ENCODE results near the gene RELA. TPM values are rescaled to one million over a fixed set of nuclear protein-coding genes. Genes with fewer than 3 reads are reported as not detected.

RELA gene
- polyA plus RNA-seq, 3 donors: 21.3 to 67.9 (median 30.9) TPM

GRCh38 chr11:65627202-65627601 is 35.5 kb downstream of the RELA start:
- peaks cover 6% of the 10 kb centered on the region for H3K4me1 Mint-ChIP-seq
- no peak for DNase-seq
- 98% methylated on average over 13 of the region's 13 CpGs for WGBS (ENCODE audit: insufficient coverage)
- H3K27me3 Mint-ChIP-seq (ENCODE audit: low read depth in 3 of 3): no peaks in the 10 kb centered on the region
- H3K27ac Mint-ChIP-seq: peak overlapping the region in 1 of 7 donors; percentile 36
- Histone ChIP-seq H3K4me1 (ENCODE audit: control insufficient read depth in 1 of 2, insufficient read depth in 2 of 2, low read length in 2 of 2) (peaks cover 3 to 7% of the 10 kb centered on the region in 2 donors), H3K79me2 (ENCODE audit: insufficient read depth, low read length) (peaks cover 5% of the 10 kb centered on the region), H3K36me3 (replicated peaks in 1 of 2; ENCODE audit: control insufficient read depth in 1 of 2, insufficient read depth in 2 of 2, low read length in 2 of 2) (peaks cover 89 to 91% of the 10 kb centered on the region in 2 donors), H3K4me2 (replicated peaks; ENCODE audit: extremely low read depth, low read length, poor library complexity, severe bottlenecking) (no peak overlapping the region), H3K4me3 (replicated peaks in 1 of 3; ENCODE audit: low read depth in 2 of 3, low read length in 3 of 3) (no peak overlapping the region), H3K27me3 (ENCODE audit: control insufficient read depth in 2 of 2, insufficient read depth in 2 of 2, low read length in 2 of 2) (no peaks in the 10 kb centered on the region), H4K20me1 (ENCODE audit: insufficient read depth, low read length) (peaks cover 49% of the 10 kb centered on the region), H3K9ac (ENCODE audit: insufficient read depth, low read length, poor library complexity, severe bottlenecking) (no peak overlapping the region), H2AFZ (ENCODE audit: insufficient read depth, low read depth, low read length, poor library complexity, severe bottlenecking) (no peak overlapping the region), H3K27ac (ENCODE audit: low read depth in 1 of 2, low read length in 2 of 2) (peak overlapping the region in 1 of 2 donors; percentile 36), H3K9me3 (replicated peaks in 1 of 2; ENCODE audit: control insufficient read depth in 1 of 2, insufficient read depth in 1 of 2, low read length in 2 of 2) (no peaks in the 10 kb centered on the region)
- intact Hi-C loops (cut with micrococcal nuclease): loop anchor here (2.0 to 10.0 kb wide), 5 partner anchors 35 to 368 kb away; partner anchors contain the start of gene RELA (in 1 of the 2)
- TF ChIP-seq CTCF (IDR thresholded peaks at IDR 0.05): no peak
- no peaks in the 10 kb centered on the region for H3K9me3 Mint-ChIP-seq
- H3K4me3 Mint-ChIP-seq: no peak overlapping the region
- peaks cover 66 to 91% of the 10 kb centered on the region in 2 donors for H3K36me3 Mint-ChIP-seq

GRCh38 chr11:65625628-65626342 is 36.9 kb downstream of the RELA start:
- H3K79me2 ChIP-seq (ENCODE audit: insufficient read depth, low read length): peaks cover 13% of the 10 kb centered on the region
- H3K4me1 ChIP-seq (ENCODE audit: control insufficient read depth in 1 of 2, insufficient read depth in 2 of 2, low read length in 2 of 2): peaks cover 3 to 7% of the 10 kb centered on the region in 2 donors
- 67% methylated on average over 29 of the region's 30 CpGs for WGBS (ENCODE audit: insufficient coverage)
- H3K9ac ChIP-seq (ENCODE audit: insufficient read depth, low read length, poor library complexity, severe bottlenecking): no peak overlapping the region
- no peak overlapping the region for H3K4me2 ChIP-seq (replicated peaks; ENCODE audit: extremely low read depth, low read length, poor library complexity, severe bottlenecking)
- peak; percentile 72 to 78 (median 77) for DNase-seq
- H3K27me3 ChIP-seq (ENCODE audit: control insufficient read depth in 2 of 2, insufficient read depth in 2 of 2, low read length in 2 of 2): no peaks in the 10 kb centered on the region
- Mint-ChIP-seq H3K4me3 (no peak overlapping the region), H3K36me3 (peaks cover 70 to 96% of the 10 kb centered on the region in 2 donors), H3K4me1 (peaks cover 6% of the 10 kb centered on the region), H3K27me3 (ENCODE audit: low read depth in 3 of 3) (no peaks in the 10 kb centered on the region), H3K9me3 (no peaks in the 10 kb centered on the region), H3K27ac (peak overlapping the region in 4 of 7 donors; percentile 51 to 81 (median 62))
- H3K27ac ChIP-seq (ENCODE audit: low read depth in 1 of 2, low read length in 2 of 2): no peak overlapping the region
- H4K20me1 ChIP-seq (ENCODE audit: insufficient read depth, low read length): peaks cover 58% of the 10 kb centered on the region
- H3K36me3 ChIP-seq (replicated peaks in 1 of 2; ENCODE audit: control insufficient read depth in 1 of 2, insufficient read depth in 2 of 2, low read length in 2 of 2): peaks cover 92 to 93% of the 10 kb centered on the region in 2 donors
- H2AFZ ChIP-seq (ENCODE audit: insufficient read depth, low read depth, low read length, poor library complexity, severe bottlenecking): no peak overlapping the region
- H3K9me3 ChIP-seq (replicated peaks in 1 of 2; ENCODE audit: control insufficient read depth in 1 of 2, insufficient read depth in 1 of 2, low read length in 2 of 2): no peaks in the 10 kb centered on the region
- peak; percentile 90 for TF ChIP-seq CTCF (IDR thresholded peaks at IDR 0.05)
- intact Hi-C loops (cut with micrococcal nuclease): loop anchor here (2.0 to 10.0 kb wide), 5 partner anchors 37 to 369 kb away; partner anchors contain the start of gene RELA (in 1 of the 2)
- H3K4me3 ChIP-seq (replicated peaks in 1 of 3; ENCODE audit: low read depth in 2 of 3, low read length in 3 of 3): no peak overlapping the region

Data from CD14-positive monocyte (primary cell).